C4-2B (cell line): Measurements from ENCODE around the gene STK11IP.

Experiments used
- H3K27ac ChIP-seq: fragments of 450-650 bp; 2 replicates; pipeline ENCODE4 v1.5.1; 2017
- CTCF ChIP-seq: fragments of 450-650 bp; conservative IDR thresholded peaks from 2 replicates; pipeline ENCODE4 v1.5.1; 2017; ENCODE audit warnings: mild to moderate bottlenecking
- ZFX ChIP-seq: fragments of 450-650 bp; IDR thresholded peaks from 2 replicates; pipeline ENCODE4 v1.6.1; 2017

STK11IP gene

GRCh38 chr2:219634171-219634940 lies 36.7 kb downstream of the STK11IP start:
- H3K27ac ChIP-seq: no peak overlapping the region
- TF ChIP-seq CTCF (no peak), ZFX (no peak)

- no peak for TF ChIP-seq CTCF
- no peak overlapping the region for H3K27ac ChIP-seq
These were observed 37.5 kb downstream of the STK11IP start for GRCh38 chr2:219634951-219635751.

GRCh38 chr2:219636144-219636915 lies 38.7 kb downstream of the STK11IP start:
- TF ChIP-seq ZFX: no peak
- no peak for TF ChIP-seq CTCF
- no peak overlapping the region for H3K27ac ChIP-seq

GRCh38 chr2:219636941-219637841 lies 39.5 kb downstream of the STK11IP start:
- H3K27ac ChIP-seq: no peak overlapping the region
- TF ChIP-seq ZFX: no peak
- TF ChIP-seq CTCF: no peak

- TF ChIP-seq CTCF (no peak), ZFX (no peak)
- H3K27ac ChIP-seq: no peak overlapping the region
These were observed 40.2 kb downstream of the STK11IP start for GRCh38 chr2:219637842-219638185.

- H3K27ac ChIP-seq: no peak overlapping the region
- no peak for TF ChIP-seq ZFX
- no peak for TF ChIP-seq CTCF
These were observed 40.7 kb downstream of the STK11IP start for GRCh38 chr2:219638217-219638947.
